HG03460 (cell line): ENCODE measurements around the gene WDR36.
A peak's percentile ranks its signal among the peaks of the same experiment; 100 is the strongest.
"Not testable (repeated sequence)": the region's sequence is repeated elsewhere in the genome, so short reads cannot be mapped to it uniquely, and the experiment has no call there.

Experiments used
- ATAC-seq: cut with Tn5 transposase; IDR thresholded peaks from one replicate; pipeline ENCODE4 v1.9.1; 2021; ENCODE audit not compliant: unreplicated experiment

WDR36 gene

DNA sequence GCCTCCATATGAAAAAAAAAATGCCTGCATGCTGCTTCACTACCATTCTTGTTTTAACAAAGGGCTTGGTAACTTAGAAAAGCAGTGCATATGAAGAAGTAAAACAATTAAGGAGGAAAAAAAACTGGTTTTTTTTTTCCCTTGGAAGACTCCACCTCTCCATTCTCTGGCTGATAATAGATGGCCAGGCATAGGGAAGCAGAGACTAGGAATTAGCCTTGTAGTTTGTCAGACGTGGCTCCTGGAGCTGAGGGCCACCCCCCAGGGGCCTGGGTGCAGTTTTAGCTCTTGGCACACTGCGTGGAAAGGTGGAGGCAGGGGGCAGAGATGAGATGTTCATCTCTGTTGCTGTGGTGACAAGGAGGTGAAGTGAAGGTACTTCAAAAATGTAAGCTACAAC is 42.7 kb downstream of the WDR36 start:
- no peak for ATAC-seq

DNA sequence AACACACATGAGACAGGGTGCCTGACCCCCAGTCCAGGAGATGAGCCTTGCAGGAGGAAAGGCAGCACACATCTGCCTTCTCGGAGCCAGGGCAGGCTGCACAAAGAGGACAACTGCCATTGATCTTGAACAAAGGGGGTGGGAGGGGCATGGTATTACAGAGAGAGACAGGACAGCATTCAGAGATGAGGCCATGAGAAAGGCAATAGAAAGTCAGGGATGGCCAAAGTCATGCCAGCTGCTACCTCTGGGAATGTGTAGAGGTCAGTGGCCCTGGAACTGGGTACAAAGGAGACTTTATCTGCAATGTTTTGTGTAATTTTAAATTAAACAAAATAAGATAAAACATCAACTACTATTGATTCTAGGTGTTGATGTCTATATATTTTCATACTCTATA is 43.2 kb downstream of the WDR36 start:
- no peak for ATAC-seq

DNA sequence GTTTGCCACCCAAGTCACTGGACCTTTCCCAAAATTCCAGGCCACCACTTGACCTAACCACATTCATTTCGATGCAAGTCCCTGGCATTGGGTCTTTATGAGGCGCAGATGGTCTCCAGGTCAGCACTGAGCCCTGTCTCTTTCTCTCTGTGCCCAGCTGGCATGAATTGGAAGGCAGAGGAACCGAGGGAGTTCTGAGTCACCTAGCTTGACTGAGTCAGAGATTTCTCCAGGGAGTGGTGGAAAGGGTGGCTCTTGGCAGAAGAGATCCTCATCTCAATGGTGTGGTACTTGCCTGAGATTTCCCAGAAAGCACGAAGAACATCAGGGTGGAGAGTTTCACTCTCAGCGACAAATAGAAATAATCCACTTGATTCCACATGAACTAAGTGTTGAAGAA is 43.8 kb downstream of the WDR36 start:
- no peak for ATAC-seq

DNA sequence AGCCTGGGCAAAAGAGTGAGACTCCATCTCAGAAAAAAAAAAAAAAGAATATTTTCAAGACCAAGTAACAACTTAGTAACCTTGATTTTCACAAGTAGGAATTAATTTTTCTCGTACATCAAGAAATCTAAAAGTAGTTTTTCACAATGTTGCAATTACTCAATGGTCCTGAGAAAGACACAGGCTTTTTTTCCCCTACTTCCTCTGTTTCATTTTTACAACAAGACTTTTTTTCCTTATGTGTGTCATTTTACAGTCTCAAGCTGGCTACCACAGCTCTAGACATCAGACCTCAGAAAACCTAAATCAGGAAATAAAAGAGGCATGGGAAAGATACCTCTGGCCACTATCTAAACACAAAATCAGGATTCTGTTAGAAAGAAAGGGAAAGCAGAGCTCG is 45.9 kb downstream of the WDR36 start:
- no peak for ATAC-seq

DNA sequence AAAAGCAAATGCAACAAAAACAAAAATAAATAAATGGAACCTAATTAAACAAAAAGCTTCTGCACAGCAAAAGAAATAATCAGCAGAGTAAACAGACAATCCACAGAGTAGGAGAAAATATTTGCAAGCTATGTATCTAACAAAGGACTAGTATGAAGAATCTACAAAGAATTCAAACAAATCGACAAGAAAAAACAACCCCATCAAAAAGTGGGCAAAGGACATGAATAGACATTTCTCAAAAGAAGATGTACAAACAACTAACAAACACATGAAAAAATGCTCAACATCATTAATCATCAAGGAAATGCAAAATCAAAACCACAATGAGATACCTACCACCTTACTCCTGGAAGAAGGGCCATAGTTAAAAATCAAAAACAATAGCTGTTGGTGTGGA is 49.3 kb downstream of the WDR36 start:
- ATAC-seq = not testable (repeated sequence)

DNA sequence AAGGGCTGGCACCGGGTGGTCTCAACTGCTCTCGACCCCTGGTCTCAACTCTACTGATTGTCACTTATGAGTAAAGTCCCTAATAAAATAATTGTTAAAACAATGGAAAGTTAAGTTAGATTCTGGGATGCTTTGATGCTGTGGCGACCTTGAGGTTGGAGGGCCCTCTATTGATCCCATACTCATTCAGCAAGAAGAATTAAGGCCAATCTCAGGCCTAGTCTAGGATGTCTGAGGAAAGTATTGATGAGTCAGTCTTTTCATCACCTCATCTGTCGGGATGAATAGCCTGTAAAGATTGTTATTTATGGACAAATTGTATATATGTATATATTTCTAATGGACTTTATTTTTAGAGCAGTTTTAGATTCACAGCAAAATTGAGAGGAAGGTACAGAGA is 50.8 kb downstream of the WDR36 start:
- ATAC-seq = no peak

DNA sequence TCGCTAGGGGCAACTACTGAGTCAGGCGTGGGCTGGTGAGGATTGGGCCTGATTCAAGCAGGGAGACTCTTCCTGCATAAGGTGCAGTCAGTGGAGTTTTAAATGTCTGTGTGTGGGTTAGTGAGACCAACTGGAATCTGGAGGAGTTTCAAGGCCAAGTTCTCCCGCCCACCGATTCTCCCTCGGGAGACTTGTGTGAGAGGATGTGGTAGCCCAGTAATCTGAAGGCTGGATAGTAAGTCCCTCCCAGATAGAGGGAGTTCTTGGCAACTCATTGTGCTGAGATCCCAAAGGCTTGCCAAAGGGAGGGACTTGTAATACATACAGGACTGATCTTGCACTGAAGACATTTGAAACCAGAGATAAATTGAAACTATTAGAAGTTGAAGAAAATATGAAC is 51.8 kb downstream of the WDR36 start:
- ATAC-seq = peak; percentile 13

GRCh38 chr5:111144352-111144930 is 52.3 kb downstream of the WDR36 start:
- ATAC-seq = peak; percentile 98

- ATAC-seq = no peak
Observed at GRCh38 chr5:111146053-111146452, 53.9 kb downstream of the WDR36 start.

GRCh38 chr5:111147502-111147901 is 55.4 kb downstream of the WDR36 start:
- no peak for ATAC-seq

DNA sequence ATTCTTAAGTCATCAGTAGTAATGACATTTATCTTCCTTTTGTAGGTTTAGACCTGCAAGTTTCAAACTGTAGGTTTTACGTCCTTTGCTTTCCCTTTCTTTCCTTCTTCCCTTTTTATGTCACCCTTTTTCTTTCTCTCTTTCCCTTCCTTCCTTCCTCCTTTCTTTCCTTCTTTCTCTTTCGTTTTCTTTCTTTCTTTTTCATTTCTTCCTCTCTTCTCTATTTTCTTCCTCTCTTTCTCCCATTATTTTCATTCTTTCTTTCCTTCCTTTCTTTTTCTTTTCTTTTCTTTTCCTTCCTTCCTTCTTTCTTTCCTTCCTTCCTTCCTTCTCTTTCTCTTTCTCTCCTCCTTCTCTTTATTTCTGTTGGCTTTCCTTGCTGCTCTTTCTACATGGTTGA is 59.9 kb downstream of the WDR36 start:
- ATAC-seq = no peak

- no peak for ATAC-seq
Observed at GRCh38 chr5:111153483-111153882, 61.3 kb downstream of the WDR36 start.

DNA sequence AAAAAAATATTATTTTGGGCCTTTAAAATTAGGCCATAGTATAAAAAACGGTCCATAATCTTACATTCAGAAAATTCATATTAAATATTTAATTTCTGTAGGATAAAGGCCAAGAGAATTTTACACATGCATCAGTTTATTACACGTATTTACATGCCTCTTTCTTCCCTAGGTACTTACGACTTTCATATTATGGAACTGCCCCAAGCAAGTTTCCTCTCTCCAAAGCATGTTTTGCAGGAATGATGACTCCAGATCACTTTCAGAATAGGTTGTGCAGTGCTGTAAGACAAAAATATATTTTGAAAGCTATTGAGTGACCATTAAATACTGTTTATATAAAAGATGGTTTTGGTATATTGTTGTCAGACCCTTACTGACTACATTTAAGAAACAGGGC is 61.8 kb downstream of the WDR36 start:
- no peak for ATAC-seq

- ATAC-seq = no peak
Observed at GRCh38 chr5:111158105-111158744, 66.1 kb downstream of the WDR36 start.

DNA sequence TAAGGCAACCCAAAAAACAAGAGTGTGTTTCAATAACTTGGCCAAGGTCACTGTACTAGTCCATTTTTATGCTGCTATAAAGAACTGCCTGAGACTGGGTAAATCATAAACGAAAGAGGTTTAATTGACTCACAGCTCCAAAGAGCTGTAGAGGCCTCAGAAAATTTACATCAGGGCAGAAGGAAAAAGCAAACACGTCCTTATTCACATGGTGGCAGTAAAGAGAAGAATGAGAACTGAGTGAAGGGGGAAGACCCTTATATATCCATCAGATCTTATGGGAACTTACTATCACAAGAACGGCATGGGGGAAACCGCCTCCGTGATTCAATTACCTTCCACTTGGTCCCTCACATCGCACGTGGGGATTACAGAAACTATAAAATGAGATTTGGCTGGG is 67.7 kb downstream of the WDR36 start:
- ATAC-seq = no peak

DNA sequence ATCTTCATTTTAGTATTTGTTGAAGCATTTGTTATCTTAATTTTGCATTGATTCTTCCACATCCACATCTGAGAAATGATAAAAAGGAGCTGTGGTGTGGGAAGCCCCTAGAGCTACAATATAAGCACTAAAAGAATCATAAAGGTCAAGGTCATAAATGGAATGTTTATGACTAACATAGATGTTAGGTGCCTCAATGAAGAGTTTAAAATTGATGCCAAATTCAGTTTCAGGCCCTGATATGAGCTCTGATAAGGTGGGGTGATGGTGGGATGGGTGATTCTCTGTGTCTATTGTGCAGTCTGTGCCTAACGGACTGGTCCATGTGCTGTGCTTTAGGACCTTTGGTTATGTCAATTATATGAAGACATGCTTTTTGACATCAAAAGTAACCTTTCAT is 70.9 kb downstream of the WDR36 start:
- no peak for ATAC-seq

GRCh38 chr5:111165058-111165457 is 72.9 kb downstream of the WDR36 start:
- no peak for ATAC-seq

- ATAC-seq = no peak
Observed at GRCh38 chr5:111167551-111167950, 75.4 kb downstream of the WDR36 start.

DNA sequence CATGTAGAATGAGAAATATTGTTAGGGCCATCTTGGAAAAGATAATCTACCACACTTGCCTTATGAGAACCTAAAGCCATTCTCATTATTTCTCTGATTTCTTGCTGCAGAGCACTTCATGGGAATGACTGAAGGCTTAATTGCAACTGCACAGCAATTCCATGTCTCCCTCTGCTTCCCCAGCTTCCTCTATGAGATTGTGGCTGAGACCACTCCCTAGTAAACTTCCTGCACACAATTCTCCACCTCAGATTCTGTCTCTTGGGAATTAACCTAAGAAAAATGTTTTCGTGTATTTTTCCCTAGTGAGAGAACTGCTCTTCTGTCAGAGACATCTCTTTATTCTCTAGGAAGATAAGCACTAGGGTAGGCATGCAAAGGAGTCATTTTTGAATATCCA is 76.5 kb downstream of the WDR36 start:
- ATAC-seq = no peak

DNA sequence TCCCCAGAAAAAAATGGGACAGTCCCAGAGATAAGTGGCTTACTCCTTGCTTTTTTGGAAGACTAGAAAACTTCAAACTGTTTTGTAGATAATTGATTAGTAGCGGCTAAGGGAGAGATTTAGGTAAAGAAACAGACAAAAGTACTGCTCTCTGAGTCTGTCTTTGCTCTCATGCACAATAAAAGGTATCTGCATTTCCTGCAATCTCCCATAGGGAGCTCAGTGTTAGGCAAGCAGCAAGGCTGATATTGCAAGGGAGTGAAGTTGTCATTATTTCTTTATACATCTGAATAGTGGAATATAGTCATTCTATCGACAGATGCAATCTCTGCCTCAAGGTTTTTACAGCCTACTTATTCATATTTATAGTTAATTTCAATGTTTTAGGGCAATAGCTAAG is 77.1 kb downstream of the WDR36 start:
- ATAC-seq = no peak

DNA sequence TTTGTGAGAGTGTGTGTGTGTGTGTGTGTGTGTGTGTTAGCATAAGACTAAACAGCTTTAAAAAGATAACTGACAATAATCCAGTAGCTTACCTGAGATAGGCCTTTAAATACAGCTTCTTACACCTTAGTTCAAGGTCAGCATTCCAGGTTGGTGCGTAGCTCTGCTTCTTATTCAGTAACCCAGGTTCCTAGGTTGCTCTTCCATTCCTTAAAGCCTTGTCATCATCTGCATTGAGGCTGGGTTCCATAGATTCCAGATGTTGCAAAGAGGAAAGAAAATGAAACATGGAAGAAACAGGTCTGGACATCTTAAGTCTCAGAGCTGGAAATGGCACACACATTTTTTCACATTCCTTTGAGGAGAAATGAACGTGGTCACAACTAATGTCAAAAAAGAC is 78.1 kb downstream of the WDR36 start:
- ATAC-seq = no peak

DNA sequence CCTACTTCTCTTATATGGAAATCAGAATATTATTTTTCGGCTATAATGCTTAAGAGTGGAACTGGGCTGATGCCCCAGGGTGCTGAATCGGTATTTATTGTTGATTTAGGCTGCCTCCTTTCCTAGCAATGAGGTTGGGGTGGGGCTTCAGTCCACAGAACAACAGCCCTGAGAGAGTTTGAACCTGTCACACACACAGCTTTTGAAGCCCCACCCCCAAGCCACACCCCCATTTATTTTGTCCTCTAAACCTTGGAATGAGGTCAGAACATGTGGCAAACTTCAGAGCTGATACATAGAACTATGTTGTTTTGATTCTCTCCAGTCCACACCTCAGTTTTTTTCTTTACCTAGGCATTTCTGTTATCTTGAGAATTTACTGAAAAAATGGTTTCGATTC is 80.4 kb downstream of the WDR36 start:
- no peak for ATAC-seq

- ATAC-seq = no peak
Observed at GRCh38 chr5:111173476-111173875, 81.3 kb downstream of the WDR36 start.
